ENCODE data around the gene CALY. TPM values are rescaled to one million over a fixed set of nuclear protein-coding genes. Genes with fewer than 3 reads are reported as not detected.

Gene CALY
- total RNA-seq, 1 donor from 2014 or later, result not detected

DNA sequence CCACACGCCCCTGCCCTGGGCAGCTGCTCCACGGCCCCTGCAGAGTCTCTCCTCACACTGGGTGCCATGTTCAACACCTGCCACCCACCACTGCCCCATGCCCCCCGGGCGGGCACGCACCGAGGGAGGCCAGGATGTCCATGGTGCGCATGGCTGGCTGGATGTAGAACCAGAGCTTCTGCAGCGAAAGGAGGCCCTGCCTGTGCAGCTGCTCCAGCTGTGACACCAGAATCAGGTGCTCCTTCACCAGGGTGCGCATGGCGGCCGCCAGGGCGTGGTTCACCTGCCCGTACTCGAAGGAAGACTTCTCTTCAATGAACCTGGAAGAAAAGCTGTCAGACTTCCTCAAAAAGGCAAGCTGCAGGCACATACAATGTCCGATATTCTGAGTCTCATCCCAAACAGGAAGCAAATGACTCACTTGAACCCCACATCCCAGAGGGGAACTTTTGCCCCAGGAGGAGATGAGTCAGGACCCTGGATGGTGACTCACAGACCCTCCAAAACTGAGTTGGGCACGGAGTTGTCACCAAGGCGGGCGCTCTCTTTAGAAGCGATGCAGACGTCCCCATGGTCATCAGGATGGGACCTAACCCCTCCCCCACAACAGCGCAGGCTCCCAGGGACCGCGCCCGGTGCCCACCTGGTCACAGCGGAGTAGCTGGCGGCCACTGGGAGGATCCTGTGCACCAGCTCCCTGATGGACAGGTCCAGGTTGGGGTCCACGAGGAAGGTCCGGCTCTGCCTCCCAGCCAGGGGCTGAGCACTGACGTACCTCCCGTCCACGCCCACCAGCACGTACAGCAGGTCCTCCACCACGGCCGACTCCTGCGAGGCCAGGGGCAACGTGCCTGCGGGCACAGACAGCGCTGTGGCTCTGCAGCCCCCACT lies 43.5 kb downstream of the CALY start:
- no peak for DNase-seq (ENCODE audit: low spot score)

DNA sequence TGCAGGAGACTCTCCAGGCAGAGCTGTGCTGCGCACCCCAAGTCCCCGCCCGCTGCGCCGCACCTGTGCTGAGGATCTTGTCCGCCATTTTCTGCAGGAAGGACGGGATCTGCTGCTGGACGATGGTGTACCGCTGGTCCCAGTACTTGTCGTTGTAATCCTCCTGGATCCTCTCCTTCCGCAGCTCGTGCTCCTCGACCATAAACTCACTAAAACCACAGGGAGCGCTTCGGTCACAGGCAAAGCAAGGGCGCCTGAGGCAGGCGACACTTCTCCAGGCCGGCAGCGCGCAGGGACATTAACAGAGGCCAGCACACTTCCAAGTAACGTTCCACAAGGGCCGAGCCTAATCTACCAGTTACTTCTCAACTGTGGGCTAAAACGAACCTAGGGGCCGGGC lies 46.9 kb downstream of the CALY start:
- no peak for DNase-seq (ENCODE audit: low spot score)

DNA sequence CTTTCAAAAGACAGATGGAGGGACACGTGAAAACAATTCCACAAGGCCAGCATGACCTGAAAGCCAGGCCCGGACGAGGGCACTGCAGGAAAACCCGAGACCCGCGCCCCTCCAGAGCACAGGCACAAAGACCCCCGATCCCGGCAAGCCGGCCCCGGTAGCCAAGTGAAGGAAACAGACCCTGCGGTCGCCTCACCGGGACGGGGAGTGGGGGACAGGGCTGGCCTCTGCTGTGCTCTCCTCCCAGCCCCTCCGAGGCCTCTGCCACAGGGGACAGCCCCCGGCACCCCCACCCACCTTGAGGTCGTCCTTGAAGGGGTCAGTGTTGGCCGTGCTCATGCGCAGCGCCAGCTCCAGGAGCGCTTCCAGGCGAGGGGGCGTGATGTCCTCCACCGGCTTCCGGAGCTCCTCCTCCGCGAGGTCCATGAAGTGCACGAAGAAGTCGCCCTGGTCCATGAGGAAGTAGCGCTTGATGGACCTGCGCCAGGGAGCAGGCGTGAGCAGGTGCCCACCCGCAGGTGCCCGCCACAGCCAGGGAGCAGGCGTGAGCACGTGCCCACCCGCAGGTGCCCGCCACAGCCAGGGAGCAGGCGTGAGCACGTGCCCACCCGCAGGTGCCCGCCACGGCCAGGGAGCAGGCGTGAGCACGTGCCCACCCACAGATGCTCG lies 48.7 kb downstream of the CALY start:
- no peak for DNase-seq (ENCODE audit: low spot score)

DNA sequence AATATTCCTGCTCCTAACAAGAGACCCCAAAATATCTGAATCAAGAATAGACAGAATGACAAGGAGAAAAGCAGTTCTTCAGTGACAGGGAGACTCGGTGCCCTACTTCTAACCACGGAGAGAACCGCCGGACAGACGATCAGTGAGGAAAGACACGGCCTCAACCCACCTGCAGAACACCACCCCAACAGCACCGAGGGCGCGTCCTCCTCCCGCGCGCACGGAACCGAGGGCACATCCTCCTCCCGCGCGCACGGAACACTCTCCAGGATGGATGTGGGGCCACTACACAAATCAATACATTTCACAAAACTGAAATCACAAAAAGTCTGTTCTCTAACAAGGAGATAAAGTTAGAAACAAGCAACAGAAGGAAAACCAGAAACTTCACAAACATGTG lies 50.3 kb downstream of the CALY start:
- no peak for DNase-seq (ENCODE audit: low spot score)

DNA sequence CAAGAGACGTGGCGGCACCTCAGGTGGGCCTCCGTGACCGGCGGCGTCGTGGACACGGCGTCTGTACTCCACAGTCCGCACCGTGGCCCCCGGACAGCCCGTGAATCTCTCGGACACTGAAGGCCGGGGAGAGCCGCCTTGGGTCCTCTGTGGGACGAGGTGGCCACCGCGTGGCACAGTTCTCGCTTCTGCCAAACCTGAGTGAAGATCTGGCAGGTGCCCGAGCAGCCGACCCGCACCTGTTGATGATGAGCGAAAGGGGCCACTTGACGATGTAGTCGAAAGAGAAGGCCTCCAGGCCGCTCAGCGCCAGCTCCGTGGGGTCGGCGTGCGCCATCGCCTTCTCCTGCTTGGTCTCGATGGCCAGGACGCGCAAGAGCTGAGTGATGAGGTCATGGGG lies 51.5 kb downstream of the CALY start:
- no peak for DNase-seq (ENCODE audit: low spot score)

DNA sequence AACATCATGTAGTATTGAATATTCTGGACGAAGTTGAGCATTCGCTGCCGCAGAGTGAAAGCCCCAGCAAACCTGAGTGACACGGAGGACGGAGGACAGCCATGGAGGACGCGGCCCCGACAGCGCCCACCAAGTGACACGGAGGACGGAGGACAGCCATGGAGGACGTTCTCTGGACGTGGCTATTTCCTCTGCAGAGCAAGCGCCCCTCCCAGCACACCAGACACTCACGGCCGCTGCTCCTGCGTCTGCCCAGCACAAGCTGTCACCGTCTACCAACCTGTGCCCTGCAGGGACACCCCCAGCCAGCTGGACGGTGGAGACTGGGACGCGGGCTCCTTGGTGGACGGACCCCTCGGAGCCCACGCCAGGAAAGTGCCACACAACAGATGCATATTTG lies 52.8 kb downstream of the CALY start:
- no peak for DNase-seq (ENCODE audit: low spot score)

DNA sequence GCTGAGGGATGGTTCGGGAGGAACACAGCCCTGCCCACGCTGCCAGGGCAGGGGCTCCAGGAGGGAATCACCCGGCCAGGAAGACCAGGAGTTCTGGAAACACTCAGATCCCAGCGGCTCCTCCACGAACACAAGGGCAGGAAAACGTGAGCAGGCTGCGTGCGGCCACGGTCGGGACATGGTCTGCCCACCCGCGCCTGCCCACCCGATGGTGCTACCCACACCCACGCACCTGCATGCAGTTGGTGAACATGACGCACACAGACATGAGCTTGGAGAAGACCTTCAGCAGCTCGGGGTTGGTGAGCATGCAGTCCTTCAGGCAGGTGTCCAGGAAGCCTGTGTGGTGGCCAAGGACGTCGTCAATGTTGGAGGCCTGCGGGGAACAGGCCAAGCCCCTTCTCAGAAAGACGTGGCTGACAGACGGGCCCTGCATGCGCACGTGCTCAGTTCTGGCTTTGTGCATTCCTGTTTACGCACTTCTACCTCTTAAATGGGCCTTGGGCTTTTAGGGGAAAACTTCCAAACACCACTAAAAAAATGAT lies 53.8 kb downstream of the CALY start:
- no peak for DNase-seq (ENCODE audit: low spot score)

DNA sequence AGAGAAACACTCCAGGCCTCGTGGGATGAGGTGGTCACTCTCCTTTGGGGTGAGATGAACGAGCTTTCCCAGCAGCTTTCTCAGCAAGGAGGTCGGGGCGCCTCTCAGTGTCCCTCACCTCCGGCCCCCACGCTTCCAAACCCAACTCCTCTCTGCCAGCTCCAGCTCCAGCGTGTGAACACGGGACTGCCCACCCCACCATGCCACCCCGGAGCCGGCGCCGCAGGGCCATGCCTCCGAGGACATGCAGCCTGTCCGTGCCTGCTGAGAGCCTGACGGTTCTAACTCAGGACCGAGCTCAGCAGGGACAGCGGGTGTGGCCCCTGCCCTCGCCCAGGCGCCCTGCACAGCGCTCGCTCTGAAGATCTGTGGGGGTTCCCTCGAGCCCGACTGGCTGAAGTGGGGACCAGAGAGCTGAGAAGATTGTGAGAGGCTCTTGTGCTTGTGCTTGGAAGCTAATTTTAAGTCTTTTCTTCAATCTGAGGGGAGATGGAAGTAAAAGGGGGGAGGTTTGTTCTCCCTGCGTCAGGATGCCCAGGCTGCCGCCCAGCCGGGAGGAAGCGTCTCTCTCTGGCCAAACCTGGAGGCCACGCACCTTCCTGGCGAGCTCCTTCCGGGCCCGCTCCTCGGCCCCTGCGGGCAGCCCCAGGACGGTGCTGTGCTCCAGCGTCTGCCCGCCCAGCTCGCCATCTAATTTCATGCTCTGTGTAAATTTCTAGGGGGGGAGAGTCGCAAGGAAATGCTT lies 54.9 kb downstream of the CALY start:
- DNase-seq (ENCODE audit: low spot score), result no peak

DNA sequence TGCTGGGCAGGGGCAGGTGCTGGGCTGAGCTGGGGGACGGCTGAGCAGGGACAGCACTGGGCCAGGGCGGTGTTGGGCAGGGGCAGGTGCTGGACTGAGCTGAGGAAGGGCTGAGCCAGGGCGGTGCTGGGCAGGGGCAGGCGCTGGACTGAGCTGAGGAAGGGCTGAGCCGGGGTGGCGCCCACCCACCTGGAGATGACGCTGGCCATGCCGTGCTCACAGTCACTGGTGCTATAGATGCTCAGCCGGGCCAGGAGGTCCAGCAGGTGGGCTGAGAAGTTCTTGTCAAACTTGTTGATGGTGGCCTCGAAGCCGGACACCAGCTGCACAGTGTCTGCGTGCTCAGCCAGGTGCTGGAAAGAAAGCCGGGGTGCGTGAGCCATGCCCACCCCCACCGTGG lies 55.6 kb downstream of the CALY start:
- DNase-seq (ENCODE audit: low spot score), result no peak

DNA sequence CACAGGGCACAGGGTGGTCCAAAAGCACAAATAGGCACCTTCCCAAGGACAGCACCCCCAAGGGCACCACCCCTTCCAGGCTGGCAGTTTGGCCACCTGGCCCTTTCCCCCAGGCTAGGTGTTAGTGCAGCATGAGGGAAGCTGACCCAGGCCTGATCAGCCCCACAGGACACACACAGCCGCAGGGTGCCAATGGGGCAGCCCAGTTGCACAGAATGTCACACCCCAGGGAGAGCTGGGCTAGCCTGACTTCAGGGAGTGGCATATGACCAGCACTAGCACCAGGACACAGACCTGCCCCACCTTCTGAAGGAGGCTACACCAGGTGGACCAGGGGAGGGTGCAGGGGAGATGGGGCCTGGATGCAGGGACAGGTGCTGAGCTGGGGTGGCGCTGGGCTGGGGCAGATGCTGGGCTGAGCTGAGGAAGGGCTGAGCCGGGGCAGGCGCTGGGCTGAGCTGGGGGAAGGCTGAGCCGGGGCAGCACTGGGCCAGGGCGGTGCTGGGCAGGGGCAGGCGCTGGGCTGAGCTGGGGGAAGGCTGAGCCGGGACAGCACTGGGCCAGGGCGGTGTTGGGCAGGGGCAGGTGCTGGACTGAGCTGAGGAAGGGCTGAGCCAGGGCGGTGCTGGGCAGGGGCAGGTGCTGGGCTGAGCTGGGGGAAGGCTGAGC lies 56.2 kb downstream of the CALY start:
- no peak for DNase-seq (ENCODE audit: low spot score)

DNA sequence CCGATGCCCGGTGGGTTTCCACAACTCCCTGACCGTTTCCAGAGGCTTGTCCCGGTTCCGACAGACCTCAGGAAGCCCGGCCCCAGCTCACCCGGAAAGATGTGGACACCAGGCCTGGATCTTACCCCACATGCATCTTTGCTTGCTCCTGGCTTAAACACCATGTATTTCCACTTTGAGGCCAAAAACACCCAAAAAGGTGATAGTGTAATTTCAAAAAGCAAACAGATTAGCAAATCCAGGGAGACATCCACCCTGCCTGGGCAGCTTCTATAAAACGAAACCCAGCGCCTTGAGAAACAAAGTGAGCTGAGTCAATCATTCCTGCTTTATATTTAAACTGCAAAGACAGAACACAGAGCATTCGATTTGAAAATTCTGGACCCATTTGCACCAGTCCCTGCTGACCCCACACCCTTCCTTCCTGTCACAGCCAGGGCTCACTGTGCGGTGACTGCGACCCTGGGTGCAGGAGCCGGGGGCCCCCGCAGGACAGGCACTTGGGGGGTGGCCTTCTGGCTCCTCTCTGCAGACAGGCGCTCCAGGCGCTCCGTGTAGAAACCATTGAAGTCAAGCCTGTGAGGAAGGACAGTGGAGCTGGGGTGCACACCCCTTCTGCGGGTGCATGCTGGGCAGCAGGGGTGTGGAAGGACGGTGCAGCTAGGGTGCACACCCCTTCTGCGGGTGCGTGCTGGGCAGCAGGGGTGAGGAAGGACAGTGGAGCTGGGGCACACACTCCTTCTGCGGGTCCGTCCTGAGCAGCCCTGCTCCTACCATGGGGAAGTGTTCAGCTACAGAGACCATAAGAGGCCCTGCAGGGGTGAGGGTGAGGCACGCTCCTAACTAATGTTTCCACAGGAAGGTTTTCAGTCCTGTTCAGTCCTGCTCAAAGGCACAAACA lies 57.1 kb downstream of the CALY start:
- no peak for DNase-seq (ENCODE audit: low spot score)

DNA sequence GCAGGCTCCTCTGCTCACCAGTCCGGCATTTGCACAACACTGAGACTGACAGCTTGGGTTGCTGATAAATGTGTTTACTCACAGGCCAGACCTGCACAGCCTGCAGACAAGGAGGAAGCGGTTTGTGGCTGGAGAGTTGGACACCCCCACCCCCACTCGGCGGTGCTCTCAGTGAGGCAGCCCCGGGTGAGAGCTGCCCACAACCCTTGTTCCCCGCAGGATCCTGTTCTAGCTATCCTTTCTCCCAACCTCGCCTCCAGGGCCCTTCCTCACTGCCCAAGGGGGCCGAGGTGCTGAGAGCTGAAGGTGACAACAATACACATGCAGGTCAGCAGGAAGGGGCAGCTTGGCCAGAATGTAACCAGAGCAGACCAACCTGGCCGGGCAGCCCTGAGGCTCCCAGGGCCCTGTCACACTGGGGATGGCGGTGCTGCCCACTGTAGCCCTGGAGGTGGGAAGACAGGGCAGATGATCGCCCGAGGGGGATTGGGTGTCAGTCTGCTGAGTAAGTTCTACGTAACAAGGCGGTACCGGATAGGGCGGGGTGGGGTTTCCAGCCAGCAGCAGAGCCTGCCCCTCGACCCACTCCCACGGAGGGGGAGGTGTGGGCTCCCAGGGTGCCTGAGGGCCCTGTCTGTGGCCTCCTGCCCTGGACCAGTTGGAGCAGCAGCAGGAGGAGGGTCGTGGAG lies 58.0 kb downstream of the CALY start:
- no peak for DNase-seq (ENCODE audit: low spot score)

DNA sequence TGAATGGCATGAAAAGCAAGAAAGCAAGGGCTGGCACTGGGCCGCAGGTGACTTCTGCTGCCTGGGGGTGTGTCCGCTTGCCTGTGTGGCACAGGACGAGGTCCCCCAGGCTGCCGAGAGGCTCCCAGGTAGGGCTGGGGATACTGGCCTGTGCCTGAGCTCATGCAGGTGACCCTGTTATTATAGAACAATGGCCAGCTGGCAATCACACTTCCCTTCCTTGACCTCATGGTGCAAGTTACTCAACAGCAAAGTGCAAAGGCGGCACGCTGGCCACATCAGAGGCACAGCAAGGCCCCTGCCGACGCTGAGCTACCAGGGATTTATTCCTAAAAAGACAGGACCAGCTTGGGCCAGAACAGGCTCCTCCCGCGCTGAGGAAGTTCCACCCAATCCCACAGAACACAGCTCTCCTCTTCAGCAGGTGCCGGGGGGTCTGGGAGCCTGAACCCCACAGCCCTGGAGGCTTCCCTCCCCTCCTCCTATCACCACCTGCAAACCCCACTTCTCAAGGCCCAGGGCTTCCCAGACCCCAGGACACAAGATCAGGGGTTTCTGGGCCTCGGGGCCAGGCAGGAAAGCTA lies 58.6 kb downstream of the CALY start:
- no peak for DNase-seq (ENCODE audit: low spot score)

DNA sequence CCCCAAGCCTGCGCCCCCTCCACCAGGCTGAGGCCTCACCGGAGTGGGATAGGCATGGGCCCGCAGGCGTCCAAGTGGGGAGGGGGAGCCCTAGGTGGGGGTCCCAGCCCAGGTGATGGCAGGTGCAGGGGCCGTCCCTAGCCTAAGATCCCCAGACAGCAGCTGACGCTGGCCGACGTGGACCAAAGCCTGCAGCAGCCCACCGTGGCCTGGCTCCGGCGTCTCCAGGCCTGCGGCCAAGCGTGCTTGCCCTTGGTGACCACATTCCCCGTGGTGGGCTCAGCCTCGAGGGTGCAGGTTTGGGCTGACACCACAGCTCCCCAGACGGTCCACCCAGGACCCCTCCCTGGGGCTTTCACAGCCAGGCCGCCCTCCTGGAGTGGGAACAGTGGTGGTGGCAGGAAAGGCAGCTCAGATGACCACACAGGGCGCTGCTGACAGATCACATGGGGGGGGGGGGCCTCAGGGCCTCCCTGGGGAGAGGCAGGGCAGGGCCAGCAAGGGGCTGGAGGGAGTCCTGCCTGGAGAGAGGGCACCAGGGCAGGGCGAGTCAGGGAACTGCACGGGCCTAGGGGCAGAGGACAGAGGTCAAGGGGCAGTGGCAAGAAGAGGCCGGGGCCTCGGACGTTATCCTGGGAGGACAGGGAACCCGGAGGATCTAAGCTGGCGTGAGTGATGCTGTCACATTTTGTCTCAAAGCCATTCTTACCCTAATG lies 59.3 kb downstream of the CALY start:
- DNase-seq (ENCODE audit: low spot score), result no peak

DNA sequence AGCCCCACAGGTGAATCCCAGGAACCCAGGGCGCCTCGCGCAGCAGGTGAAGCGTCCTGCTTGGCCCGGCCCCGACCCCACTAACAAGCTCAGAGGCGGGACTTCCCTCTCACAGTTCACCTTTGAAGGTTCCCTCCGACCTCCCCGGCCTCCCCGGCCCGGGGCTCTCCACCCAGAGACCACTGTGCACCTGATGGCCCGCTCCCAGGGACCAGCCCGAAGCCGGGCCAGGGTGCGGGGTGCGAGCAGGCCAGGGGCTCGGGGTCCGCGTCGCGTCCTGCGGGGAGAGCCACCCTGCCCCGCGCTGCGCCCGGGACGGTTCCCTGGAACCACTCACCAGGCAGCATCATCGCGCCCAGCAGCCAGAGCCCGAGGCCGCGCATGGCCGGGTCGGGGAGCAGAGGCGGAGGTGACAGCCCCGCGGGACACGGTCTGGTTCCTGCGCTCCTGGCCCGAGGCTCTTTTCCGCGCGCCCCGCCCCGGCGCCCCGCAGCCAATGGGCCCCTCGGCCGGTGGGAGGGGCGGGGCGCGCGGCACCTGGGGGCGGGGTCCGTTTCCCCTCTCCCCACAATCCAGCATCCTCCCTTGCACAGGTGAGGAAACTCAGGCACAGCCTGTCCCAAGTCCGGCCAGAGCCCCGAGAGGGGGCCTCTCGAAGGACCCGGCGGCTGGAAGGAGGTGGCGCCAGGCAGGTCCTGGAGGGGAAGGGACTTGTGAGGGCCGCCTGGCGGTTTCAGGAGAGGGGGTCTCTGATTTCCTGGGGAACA lies 60.1 kb downstream of the CALY start, which contains the start of gene ADAM8:
Gene ADAM8 (minus strand): TSS at position 434 of the 767 bp plus-strand sequence. CDS start 51 bp downstream, at position 383.
- DNase-seq (ENCODE audit: low spot score), result no peak

DNA sequence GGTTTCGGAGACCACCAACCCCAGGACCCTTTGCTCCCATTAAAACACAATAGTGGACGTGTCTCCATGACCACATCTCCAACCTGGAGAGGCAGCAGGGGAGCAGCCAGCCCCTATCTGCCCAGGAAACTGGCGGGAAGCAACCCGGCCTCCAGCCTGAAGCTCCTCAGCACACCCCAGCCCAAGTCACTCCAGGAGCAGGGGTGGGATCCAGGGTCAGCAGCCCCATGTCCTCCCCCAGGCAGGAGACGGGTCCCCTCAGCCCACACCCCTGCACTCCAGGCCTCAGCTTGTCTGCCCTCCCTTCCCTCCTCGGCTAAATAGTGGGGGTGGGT lies 60.6 kb downstream of the CALY start:
- no peak for DNase-seq (ENCODE audit: low spot score)

DNA sequence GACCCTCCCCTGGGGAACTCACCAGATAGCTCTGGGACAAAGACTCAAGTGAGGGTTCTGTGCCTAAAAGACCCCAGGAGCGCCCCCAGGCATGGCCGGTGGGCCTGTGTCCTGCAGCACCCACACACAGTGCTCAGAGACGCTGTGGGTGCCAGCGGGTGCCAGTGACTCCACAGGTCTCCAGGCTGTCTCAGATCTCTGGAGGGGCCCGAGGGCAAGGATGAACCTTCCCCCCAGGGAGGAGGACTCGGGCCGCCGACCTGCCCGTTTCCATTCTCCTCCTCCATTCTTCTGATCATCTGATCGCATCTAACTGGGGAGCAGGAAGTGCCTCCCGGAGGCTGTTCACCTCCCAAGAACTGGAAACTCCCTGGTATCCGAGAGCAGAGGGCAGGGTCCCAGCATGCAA lies 61.0 kb downstream of the CALY start:
- no peak for DNase-seq (ENCODE audit: low spot score)

All from mesenteric fat pad (tissue), 1 donor.